Activated T-cell treated with anti-CD3 and anti-CD28 coated beads, Interleukin-2, amount 50 U/mL, for 4 hours (primary cell): Measurements from ENCODE around the gene ZBTB4. TPM values are rescaled to one million over a fixed set of nuclear protein-coding genes. Genes with fewer than 3 reads are reported as not detected.

Experiments
- ATAC-seq, 2 donors: fragments of 200-7000 bp; cut with Tn5 transposase; one replicate each; pipeline ENCODE4 v1.10.0; 2021
- DNase-seq: peaks from one replicate; pipeline ENCODE4 v3.0.0-alpha.2; 2020
- H3K27me3 Mint-ChIP-seq: one replicate; pipeline ENCODE4 v1.8.0; 2021; ENCODE audit warnings: low read depth, mixed read lengths
- H3K36me3 Mint-ChIP-seq: one replicate; pipeline ENCODE4 v1.8.0; 2022; ENCODE audit warnings: mixed read lengths; ENCODE audit not compliant: insufficient read depth
- H3K4me1 Mint-ChIP-seq: one replicate; pipeline ENCODE4 v1.8.0; 2021; ENCODE audit warnings: low read depth, mixed read lengths
- H3K4me3 Mint-ChIP-seq: one replicate; pipeline ENCODE4 v1.8.0; 2021; ENCODE audit warnings: mild to moderate bottlenecking, moderate library complexity, mixed read lengths
- H3K9me3 Mint-ChIP-seq: one replicate; pipeline ENCODE4 v1.8.0; 2021; ENCODE audit warnings: mixed read lengths
- total RNA-seq, 3 donors: library from RNA; stranded (reverse); gene quantifications; one replicate each; pipeline ENCODE4 v1.2.1, GENCODE V29; 2021

Gene ZBTB4
- total RNA-seq, 3 donors from 2014 or later = 16.0 to 18.0 (median 17.5) TPM

DNA sequence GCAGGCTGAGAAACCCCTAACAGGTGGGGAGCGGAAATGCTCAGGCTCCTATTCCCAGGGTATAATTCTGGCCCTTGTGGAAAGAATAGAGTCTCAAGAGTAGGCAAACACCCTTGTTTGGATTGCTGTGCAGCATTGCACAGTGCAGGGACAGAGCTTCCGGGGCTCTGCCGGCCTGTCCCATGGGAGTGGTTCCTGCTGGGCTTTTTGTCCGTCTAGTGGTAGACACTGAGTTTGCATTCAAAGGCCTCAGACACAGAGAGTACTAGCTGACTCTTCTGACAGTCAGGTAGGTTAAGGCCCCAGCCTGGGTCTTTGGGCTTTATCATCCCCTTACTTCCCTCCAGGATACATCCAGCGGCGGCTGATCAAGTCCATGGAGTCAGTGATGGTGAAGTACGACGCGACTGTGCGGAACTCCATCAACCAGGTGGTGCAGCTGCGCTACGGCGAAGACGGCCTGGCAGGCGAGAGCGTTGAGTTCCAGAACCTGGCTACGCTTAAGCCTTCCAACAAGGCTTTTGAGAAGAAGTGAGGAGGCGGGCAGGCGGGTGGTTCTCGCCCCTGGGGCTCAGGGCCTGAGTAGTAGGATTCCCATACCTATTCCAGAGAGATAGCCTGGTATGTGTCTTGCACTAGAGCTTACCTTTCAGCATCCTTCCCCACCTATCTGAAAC, 22.9 kb upstream of the ZBTB4 start:
- DNase-seq (no peak), ATAC-seq (no peak)
- Mint-ChIP-seq H3K36me3 (peaks cover 51% of the 10 kb centered on the region), H3K4me3 (no peak overlapping the region), H3K27me3 (no peaks in the 10 kb centered on the region), H3K4me1 (no peaks in the 10 kb centered on the region), H3K9me3 (no peaks in the 10 kb centered on the region)

- H3K9me3 Mint-ChIP-seq = no peaks in the 10 kb centered on the region
- no peaks in the 10 kb centered on the region for H3K4me1 Mint-ChIP-seq
- ATAC-seq = no peak
- H3K4me3 Mint-ChIP-seq = no peak overlapping the region
- no peaks in the 10 kb centered on the region for H3K27me3 Mint-ChIP-seq
- H3K36me3 Mint-ChIP-seq = peaks cover 55% of the 10 kb centered on the region
- DNase-seq = no peak
These were observed 22.3 kb upstream of the ZBTB4 start for GRCh38 chr17:7501729-7502128.

GRCh38 chr17:7499161-7499560, 19.7 kb upstream of the ZBTB4 start:
- H3K27me3 Mint-ChIP-seq = no peaks in the 10 kb centered on the region
- ATAC-seq (no peak), DNase-seq (no peak)
- H3K9me3 Mint-ChIP-seq = no peaks in the 10 kb centered on the region
- peaks cover 48% of the 10 kb centered on the region for H3K36me3 Mint-ChIP-seq
- peaks cover 6% of the 10 kb centered on the region for H3K4me1 Mint-ChIP-seq
- no peak overlapping the region for H3K4me3 Mint-ChIP-seq

DNA sequence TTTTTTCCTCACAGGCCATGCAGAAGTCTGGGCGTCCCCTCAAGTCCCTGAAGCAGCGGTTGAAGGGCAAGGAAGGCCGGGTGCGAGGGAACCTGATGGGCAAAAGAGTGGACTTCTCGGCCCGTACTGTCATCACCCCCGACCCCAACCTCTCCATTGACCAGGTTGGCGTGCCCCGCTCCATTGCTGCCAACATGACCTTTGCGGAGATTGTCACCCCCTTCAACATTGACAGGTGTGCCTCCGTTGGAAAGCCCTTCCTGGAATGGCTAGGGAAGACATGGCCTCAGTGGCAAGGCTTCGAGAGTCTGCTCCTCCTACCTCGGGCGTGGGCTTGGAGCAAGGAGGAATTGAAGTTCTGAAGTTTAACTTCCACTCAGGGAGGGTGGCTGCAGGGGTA, 18.2 kb upstream of the ZBTB4 start:
- ATAC-seq = no peak
- H3K9me3 Mint-ChIP-seq = no peaks in the 10 kb centered on the region
- H3K36me3 Mint-ChIP-seq = peaks cover 42% of the 10 kb centered on the region
- H3K27me3 Mint-ChIP-seq = no peaks in the 10 kb centered on the region
- H3K4me3 Mint-ChIP-seq = no peak overlapping the region
- peaks cover 18% of the 10 kb centered on the region for H3K4me1 Mint-ChIP-seq
- DNase-seq = no peak

DNA sequence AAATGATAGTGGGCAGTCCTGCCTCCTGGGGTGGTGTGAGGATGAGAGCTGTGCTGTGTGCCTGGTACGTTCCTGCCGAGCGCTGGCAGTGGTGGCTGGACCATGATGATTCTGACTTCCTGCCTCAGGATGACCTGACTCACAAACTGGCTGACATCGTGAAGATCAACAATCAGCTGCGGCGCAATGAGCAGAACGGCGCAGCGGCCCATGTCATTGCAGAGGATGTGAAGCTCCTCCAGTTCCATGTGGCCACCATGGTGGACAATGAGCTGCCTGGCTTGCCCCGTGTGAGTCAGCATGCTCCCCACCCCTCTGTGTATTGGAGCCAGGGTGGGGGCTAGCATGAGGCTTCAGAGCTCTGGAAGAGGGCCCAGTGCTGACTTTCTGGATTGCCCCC, 17.8 kb upstream of the ZBTB4 start:
- ATAC-seq (no peak), DNase-seq (no peak)
- Mint-ChIP-seq H3K4me3 (no peak overlapping the region), H3K9me3 (no peaks in the 10 kb centered on the region), H3K4me1 (peaks cover 20% of the 10 kb centered on the region), H3K36me3 (peaks cover 39% of the 10 kb centered on the region), H3K27me3 (no peaks in the 10 kb centered on the region)

GRCh38 chr17:7496470-7497183, 17.2 kb upstream of the ZBTB4 start:
- no peak for ATAC-seq
- H3K27me3 Mint-ChIP-seq = no peaks in the 10 kb centered on the region
- DNase-seq = no peak
- H3K4me1 Mint-ChIP-seq = peaks cover 24% of the 10 kb centered on the region
- peaks cover 41% of the 10 kb centered on the region for H3K36me3 Mint-ChIP-seq
- no peak overlapping the region for H3K4me3 Mint-ChIP-seq
- no peaks in the 10 kb centered on the region for H3K9me3 Mint-ChIP-seq

- Mint-ChIP-seq H3K27me3 (no peaks in the 10 kb centered on the region), H3K36me3 (peaks cover 37% of the 10 kb centered on the region), H3K4me1 (peaks cover 27% of the 10 kb centered on the region), H3K4me3 (no peak overlapping the region), H3K9me3 (no peaks in the 10 kb centered on the region)
- no peak for ATAC-seq
- DNase-seq = no peak
These were observed 16.5 kb upstream of the ZBTB4 start for GRCh38 chr17:7495906-7496434.

- Mint-ChIP-seq H3K27me3 (no peaks in the 10 kb centered on the region), H3K4me3 (no peak overlapping the region), H3K36me3 (peaks cover 35% of the 10 kb centered on the region), H3K9me3 (no peaks in the 10 kb centered on the region), H3K4me1 (peaks cover 44% of the 10 kb centered on the region)
- no peak for DNase-seq
- ATAC-seq = no peak
These were observed 14.5 kb upstream of the ZBTB4 start for GRCh38 chr17:7493941-7494340.

GRCh38 chr17:7491583-7491982, 12.2 kb upstream of the ZBTB4 start:
- H3K9me3 Mint-ChIP-seq = no peaks in the 10 kb centered on the region
- peaks cover 34% of the 10 kb centered on the region for H3K36me3 Mint-ChIP-seq
- H3K4me3 Mint-ChIP-seq = no peak overlapping the region
- ATAC-seq (no peak), DNase-seq (no peak)
- H3K4me1 Mint-ChIP-seq = peaks cover 62% of the 10 kb centered on the region
- no peaks in the 10 kb centered on the region for H3K27me3 Mint-ChIP-seq

DNA sequence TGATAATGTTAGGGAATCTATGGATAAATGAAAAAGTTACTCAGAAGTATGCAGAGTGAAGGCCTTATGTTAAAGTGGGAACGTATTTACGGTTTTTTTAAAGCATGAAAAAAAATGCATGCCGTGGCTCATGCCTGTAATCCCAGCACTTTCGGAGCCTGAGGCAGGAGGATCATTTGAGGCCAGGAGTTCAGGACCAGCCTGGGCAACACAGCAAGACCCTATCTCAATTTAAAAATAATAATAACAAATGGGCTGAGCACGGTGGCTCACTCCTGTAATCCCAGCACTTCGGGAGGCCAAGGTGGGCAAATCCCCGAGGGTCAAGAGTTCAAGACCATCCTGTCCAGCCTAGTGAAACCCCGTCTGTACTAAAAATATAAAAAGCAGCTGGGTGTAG, 10.7 kb upstream of the ZBTB4 start:
- DNase-seq (no peak), ATAC-seq (no peak)
- Mint-ChIP-seq H3K9me3 (no peaks in the 10 kb centered on the region), H3K4me1 (peaks cover 71% of the 10 kb centered on the region), H3K4me3 (no peak overlapping the region), H3K36me3 (peaks cover 38% of the 10 kb centered on the region), H3K27me3 (no peaks in the 10 kb centered on the region)

GRCh38 chr17:7486181-7486580, 6.8 kb upstream of the ZBTB4 start:
- Mint-ChIP-seq H3K9me3 (no peaks in the 10 kb centered on the region), H3K27me3 (no peaks in the 10 kb centered on the region), H3K36me3 (peaks cover 30% of the 10 kb centered on the region), H3K4me1 (peaks cover 72% of the 10 kb centered on the region), H3K4me3 (peak overlapping the region; percentile 98)
- DNase-seq (no peak), ATAC-seq (no peak)

GRCh38 chr17:7484919-7485377, 5.5 kb upstream of the ZBTB4 start:
- H3K4me1 Mint-ChIP-seq = peaks cover 73% of the 10 kb centered on the region
- peak overlapping the region; percentile 98 for H3K4me3 Mint-ChIP-seq
- no peak for DNase-seq
- H3K9me3 Mint-ChIP-seq = no peaks in the 10 kb centered on the region
- no peaks in the 10 kb centered on the region for H3K27me3 Mint-ChIP-seq
- peaks cover 26% of the 10 kb centered on the region for H3K36me3 Mint-ChIP-seq
- no peak for ATAC-seq

DNA sequence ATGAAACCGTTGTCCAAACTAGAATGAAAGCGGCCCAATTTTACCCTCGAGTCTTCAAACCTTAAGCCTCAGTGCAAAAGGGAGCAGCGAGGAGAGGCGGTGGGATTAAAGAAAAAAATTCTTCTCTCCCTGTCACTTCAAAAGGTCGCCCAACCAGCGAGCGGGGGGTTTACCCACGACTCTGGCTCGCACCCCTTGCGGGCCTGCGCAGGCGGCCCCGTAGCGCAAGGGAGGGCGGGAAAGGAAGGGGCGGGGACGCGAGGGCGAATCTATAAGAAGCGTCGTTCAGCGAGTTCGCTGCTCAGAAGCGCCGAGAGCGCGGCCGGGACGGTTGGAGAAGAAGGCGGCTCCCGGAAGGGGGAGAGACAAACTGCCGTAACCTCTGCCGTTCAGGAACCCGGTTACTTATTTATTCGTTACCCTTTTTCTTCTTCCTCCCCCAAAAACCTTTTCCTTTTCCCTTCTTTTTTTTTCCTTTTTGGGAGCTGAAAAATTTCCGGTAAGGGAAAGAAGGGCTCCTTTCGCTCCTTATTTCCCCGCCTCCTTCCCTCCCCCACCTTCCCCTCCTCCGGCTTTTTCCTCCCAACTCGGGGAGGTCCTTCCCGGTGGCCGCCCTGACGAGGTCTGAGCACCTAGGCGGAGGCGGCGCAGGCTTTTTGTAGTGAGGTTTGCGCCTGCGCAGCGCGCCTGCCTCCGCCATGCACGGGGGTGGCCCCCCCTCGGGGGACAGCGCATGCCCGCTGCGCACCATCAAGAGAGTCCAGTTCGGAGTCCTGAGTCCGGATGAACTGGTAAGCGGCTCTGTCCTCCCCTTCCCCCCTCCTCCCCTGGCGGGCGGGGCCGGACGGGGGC, 4.9 kb upstream of the ZBTB4 start, which contains the start of gene POLR2A:
TSS of gene POLR2A (plus strand) at position 300 of the 852 bp plus-strand sequence.
- H3K4me3 Mint-ChIP-seq = peak within 1 kb of the TSS; percentile 98
- no peaks in the 10 kb centered on the region for H3K27me3 Mint-ChIP-seq
- DNase-seq (peak; percentile 98), ATAC-seq (peak; percentile 73 to 75)
- no peaks in the 10 kb centered on the region for H3K9me3 Mint-ChIP-seq
- H3K4me1 Mint-ChIP-seq = peaks cover 70% of the 10 kb centered on the region
- peaks cover 24% of the 10 kb centered on the region for H3K36me3 Mint-ChIP-seq
